OCI-LY1 (cell line): ENCODE measurements around the gene MAP7.

Experiments
- CTCF ChIP-seq: fragments of 200-600 bp; sonication (generic), shearing (Covaris generic); IDR thresholded peaks from 2 replicates; pipeline ENCODE4 v1.5.1; 2017; ENCODE audit warnings: mild to moderate bottlenecking, antibody characterized with exemption, low read length, moderate library complexity, mixed read lengths
- EZH2 ChIP-seq: fragments of 200-600 bp; sonication (generic), shearing (Covaris generic); IDR thresholded peaks from 2 replicates; pipeline ENCODE4 v1.8.0; 2017; ENCODE audit warnings: borderline replicate concordance, mixed run types, mild to moderate bottlenecking, antibody characterized with exemption, low read length, moderate library complexity, mixed read lengths

- TF ChIP-seq CTCF (no peak), EZH2 (no peak)
Measured at GRCh38 chr6:136319732-136320131, 230.5 kb downstream of the MAP7 start.
